ENCODE results near the gene PITX2. TPM values are rescaled to one million over a fixed set of nuclear protein-coding genes. Genes with fewer than 3 reads are reported as not detected.

PITX2 gene
- total RNA-seq, 1 donor from 2014 or later = 1.3 TPM

DNA sequence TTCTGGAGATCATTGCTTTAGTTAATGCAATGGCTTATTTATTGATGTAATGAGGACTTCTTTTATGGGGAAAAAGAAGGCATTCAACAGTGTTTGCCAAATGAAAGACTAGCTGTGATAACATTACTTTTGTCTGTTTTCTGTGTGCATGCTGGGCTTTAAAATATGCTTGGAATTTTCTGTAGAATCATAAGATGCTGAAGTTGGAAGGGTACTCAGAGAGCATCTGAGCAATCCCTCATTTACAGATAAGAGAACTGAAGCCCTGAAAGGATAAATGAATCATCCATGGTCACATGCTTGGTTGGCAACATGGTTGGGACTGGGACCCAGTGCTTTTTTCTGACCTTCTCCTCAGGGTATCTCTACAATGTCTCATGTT lies 31.4 kb upstream of the PITX2 start:
- Mint-ChIP-seq H3K27ac (ENCODE audit: unreplicated experiment) (no peak overlapping the region), H3K4me1 (ENCODE audit: low read depth, unreplicated experiment) (no peaks in the 10 kb centered on the region), H3K27me3 (ENCODE audit: unreplicated experiment) (no peaks in the 10 kb centered on the region), H3K9me3 (ENCODE audit: unreplicated experiment) (peaks cover 2% of the 10 kb centered on the region), H3K36me3 (ENCODE audit: unreplicated experiment) (peaks cover 9% of the 10 kb centered on the region), H3K4me3 (ENCODE audit: unreplicated experiment) (no peak overlapping the region)
- no peak for DNase-seq
- TF ChIP-seq, protein P1, sequence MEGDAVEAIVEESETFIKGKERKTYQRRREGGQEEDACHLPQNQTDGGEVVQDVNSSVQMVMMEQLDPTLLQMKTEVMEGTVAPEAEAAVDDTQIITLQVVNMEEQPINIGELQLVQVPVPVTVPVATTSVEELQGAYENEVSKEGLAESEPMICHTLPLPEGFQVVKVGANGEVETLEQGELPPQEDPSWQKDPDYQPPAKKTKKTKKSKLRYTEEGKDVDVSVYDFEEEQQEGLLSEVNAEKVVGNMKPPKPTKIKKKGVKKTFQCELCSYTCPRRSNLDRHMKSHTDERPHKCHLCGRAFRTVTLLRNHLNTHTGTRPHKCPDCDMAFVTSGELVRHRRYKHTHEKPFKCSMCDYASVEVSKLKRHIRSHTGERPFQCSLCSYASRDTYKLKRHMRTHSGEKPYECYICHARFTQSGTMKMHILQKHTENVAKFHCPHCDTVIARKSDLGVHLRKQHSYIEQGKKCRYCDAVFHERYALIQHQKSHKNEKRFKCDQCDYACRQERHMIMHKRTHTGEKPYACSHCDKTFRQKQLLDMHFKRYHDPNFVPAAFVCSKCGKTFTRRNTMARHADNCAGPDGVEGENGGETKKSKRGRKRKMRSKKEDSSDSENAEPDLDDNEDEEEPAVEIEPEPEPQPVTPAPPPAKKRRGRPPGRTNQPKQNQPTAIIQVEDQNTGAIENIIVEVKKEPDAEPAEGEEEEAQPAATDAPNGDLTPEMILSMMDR (IDR thresholded peaks at IDR 0.05; ENCODE audit: partially characterized antibody, unreplicated experiment) = no peak

DNA sequence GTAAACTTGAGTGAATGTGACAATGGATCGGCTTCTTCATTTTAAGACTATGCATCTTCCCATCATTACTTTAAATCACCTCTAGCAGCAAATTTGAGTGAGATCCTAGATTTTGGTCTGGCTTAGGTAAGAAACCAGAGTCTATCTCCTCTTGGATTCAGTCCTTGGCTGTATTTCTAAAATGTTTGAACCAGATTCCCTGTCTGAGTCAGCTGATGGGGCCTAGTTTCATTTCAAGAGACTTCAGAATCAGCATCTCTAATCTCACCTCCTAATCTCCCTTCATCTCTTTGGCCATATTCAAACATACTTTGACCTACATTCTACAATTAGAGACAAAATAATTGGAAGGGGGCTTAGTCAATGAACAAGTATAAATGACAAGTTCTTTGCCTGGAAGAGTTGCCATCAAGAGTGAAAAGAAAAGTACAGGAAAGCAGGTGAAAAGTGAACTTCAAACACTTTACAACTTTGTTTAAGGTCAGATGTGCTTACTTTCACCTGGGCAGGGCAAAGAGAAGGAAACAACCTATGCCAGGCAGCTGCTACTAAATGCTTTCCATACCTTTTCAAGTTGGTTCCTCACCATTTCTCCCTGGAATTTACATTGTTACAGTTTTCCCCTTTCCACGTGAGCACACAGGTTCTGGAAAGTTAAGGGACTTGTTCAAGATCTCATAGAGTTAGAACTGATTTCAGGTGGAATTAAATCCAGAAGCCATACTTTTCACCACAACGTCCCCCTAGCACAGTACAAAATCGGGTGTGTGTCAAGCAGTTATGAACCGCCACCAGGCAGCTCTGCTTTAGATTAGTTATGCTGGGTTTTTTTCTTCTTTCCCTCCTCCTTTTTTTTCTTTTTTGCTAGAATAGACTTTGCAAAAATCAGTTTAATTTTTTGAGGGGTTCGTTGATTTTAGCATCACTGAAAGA lies 30.7 kb upstream of the PITX2 start:
- Mint-ChIP-seq H3K9me3 (ENCODE audit: unreplicated experiment) (no peaks in the 10 kb centered on the region), H3K4me3 (ENCODE audit: unreplicated experiment) (no peak overlapping the region), H3K4me1 (ENCODE audit: low read depth, unreplicated experiment) (no peaks in the 10 kb centered on the region), H3K27ac (ENCODE audit: unreplicated experiment) (no peak overlapping the region), H3K27me3 (ENCODE audit: unreplicated experiment) (no peaks in the 10 kb centered on the region), H3K36me3 (ENCODE audit: unreplicated experiment) (peaks cover 9% of the 10 kb centered on the region)
- TF ChIP-seq, protein P1 (IDR thresholded peaks at IDR 0.05; ENCODE audit: partially characterized antibody, unreplicated experiment) = no peak
- DNase-seq = no peak

DNA sequence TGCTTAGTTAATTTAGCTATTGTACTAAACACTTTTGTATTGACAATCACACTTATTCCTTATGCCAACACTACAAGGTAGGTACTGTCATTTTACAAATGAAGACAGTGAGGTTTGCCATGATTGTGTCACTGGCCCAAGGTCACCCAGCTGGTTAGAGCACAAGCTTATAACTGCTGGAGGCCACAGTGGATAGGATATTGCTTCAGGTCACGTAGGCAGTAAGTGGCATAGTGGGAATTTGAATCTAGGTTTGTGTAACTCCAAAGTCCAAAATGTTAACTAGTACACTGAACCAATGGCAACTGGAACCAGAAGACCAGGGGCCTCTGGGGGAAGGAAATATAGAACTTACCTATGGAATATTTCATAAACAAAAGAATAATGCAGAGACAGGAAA lies 21.1 kb upstream of the PITX2 start:
- Mint-ChIP-seq H3K4me1 (ENCODE audit: low read depth, unreplicated experiment) (peaks cover 16% of the 10 kb centered on the region), H3K27ac (ENCODE audit: unreplicated experiment) (no peak overlapping the region), H3K36me3 (ENCODE audit: unreplicated experiment) (no peaks in the 10 kb centered on the region), H3K4me3 (ENCODE audit: unreplicated experiment) (no peak overlapping the region), H3K27me3 (ENCODE audit: unreplicated experiment) (peaks cover 10% of the 10 kb centered on the region), H3K9me3 (ENCODE audit: unreplicated experiment) (peaks cover 4% of the 10 kb centered on the region)
- DNase-seq = no peak
- TF ChIP-seq, protein P1 (IDR thresholded peaks at IDR 0.05; ENCODE audit: partially characterized antibody, unreplicated experiment) = no peak

DNA sequence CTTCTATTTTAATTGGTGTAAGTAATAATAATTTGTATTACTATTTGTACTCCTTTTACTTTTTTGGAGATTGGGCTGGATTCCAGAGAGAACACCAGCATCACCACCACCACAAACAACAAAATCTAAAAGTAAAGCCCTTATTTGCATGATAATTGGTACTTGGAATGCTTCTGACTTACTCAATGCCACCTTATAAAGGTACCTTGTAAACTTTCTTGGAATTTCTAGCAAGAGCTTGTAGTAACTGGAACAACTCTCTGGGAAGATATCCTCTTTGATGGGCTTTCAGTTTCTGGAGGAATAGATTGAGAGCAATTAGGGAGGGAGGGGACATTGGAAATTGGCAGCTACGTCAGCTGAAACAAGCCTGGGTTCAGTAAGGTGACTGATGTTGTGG lies 20.2 kb upstream of the PITX2 start:
- H3K9me3 Mint-ChIP-seq (ENCODE audit: unreplicated experiment) = peaks cover 5% of the 10 kb centered on the region
- no peak overlapping the region for H3K27ac Mint-ChIP-seq (ENCODE audit: unreplicated experiment)
- peaks cover 21% of the 10 kb centered on the region for H3K4me1 Mint-ChIP-seq (ENCODE audit: low read depth, unreplicated experiment)
- no peak overlapping the region for H3K4me3 Mint-ChIP-seq (ENCODE audit: unreplicated experiment)
- TF ChIP-seq, protein P1 (IDR thresholded peaks at IDR 0.05; ENCODE audit: partially characterized antibody, unreplicated experiment) = no peak
- H3K27me3 Mint-ChIP-seq (ENCODE audit: unreplicated experiment) = peaks cover 15% of the 10 kb centered on the region
- DNase-seq = no peak
- H3K36me3 Mint-ChIP-seq (ENCODE audit: unreplicated experiment) = no peaks in the 10 kb centered on the region

DNA sequence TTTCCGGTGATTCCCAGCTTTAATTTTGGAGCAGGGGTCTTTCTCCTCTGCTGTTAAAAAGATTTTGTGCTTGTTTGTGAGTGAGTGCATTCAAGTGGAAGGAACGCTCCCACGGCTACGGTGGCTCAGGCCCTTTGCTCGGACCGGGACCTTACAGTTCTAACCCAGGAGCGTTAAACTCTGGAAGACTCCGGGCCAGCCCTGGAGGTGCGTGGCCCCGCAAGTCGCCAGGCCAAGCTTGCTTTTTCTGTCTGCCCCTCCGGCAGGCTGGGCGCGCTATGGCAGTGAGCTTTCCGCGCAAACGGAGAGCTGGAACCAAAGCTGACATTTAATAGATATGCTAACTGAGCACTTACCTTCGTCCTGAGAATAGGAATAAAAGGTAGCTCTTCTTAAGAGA lies 18.3 kb upstream of the PITX2 start:
- peaks cover 11% of the 10 kb centered on the region for H3K9me3 Mint-ChIP-seq (ENCODE audit: unreplicated experiment)
- no peaks in the 10 kb centered on the region for H3K36me3 Mint-ChIP-seq (ENCODE audit: unreplicated experiment)
- H3K4me1 Mint-ChIP-seq (ENCODE audit: low read depth, unreplicated experiment) = peaks cover 24% of the 10 kb centered on the region
- no peak overlapping the region for H3K27ac Mint-ChIP-seq (ENCODE audit: unreplicated experiment)
- TF ChIP-seq, protein P1 (IDR thresholded peaks at IDR 0.05; ENCODE audit: partially characterized antibody, unreplicated experiment) = no peak
- no peak for DNase-seq
- peak overlapping the region; percentile 24 for H3K4me3 Mint-ChIP-seq (ENCODE audit: unreplicated experiment)
- H3K27me3 Mint-ChIP-seq (ENCODE audit: unreplicated experiment) = peaks cover 22% of the 10 kb centered on the region
